ENCODE measurements around the gene OR6F1.

The OR6F1 gene

DNA sequence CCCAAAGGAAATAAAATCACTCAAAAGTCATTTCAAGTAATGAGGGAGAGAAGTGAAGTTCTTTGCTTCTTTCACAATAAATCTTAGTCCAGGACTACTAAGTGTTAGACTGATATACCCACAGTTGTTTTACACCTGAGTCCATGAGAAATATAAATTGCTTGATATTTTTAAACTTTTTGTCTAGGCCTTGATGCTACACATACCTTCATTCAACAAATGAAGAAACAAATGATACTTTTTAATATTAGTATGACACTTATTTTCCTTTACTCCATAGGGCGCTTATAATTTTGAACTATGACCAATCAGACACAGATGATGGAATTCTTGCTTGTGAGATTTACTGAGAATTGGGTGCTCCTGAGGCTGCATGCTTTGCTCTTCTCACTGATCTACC, 21.9 kb upstream of the OR6F1 start, which contains the start of gene OR14K1 (continued):
- TF ChIP-seq, protein P1, sequence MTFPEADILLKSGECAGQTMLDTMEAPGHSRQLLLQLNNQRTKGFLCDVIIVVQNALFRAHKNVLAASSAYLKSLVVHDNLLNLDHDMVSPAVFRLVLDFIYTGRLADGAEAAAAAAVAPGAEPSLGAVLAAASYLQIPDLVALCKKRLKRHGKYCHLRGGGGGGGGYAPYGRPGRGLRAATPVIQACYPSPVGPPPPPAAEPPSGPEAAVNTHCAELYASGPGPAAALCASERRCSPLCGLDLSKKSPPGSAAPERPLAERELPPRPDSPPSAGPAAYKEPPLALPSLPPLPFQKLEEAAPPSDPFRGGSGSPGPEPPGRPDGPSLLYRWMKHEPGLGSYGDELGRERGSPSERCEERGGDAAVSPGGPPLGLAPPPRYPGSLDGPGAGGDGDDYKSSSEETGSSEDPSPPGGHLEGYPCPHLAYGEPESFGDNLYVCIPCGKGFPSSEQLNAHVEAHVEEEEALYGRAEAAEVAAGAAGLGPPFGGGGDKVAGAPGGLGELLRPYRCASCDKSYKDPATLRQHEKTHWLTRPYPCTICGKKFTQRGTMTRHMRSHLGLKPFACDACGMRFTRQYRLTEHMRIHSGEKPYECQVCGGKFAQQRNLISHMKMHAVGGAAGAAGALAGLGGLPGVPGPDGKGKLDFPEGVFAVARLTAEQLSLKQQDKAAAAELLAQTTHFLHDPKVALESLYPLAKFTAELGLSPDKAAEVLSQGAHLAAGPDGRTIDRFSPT (tag by site-specific recombination; IDR thresholded peaks at IDR 0.05): no peak
- no peak for TF ChIP-seq ZNF561 (tag by site-specific recombination; IDR thresholded peaks at IDR 0.05; ENCODE audit: borderline replicate concordance)
- TF ChIP-seq ZNF623 (tag by site-specific recombination; IDR thresholded peaks at IDR 0.05): no peak
- TF ChIP-seq, protein P2, sequence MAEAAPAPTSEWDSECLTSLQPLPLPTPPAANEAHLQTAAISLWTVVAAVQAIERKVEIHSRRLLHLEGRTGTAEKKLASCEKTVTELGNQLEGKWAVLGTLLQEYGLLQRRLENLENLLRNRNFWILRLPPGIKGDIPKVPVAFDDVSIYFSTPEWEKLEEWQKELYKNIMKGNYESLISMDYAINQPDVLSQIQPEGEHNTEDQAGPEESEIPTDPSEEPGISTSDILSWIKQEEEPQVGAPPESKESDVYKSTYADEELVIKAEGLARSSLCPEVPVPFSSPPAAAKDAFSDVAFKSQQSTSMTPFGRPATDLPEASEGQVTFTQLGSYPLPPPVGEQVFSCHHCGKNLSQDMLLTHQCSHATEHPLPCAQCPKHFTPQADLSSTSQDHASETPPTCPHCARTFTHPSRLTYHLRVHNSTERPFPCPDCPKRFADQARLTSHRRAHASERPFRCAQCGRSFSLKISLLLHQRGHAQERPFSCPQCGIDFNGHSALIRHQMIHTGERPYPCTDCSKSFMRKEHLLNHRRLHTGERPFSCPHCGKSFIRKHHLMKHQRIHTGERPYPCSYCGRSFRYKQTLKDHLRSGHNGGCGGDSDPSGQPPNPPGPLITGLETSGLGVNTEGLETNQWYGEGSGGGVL (tag by site-specific recombination; IDR thresholded peaks at IDR 0.05): no peak
- TF ChIP-seq RBAK (tag by site-specific recombination; IDR thresholded peaks at IDR 0.05): no peak
- TF ChIP-seq ZNF701 (tag by site-specific recombination; IDR thresholded peaks at IDR 0.05): no peak
- TF ChIP-seq, protein P3, sequence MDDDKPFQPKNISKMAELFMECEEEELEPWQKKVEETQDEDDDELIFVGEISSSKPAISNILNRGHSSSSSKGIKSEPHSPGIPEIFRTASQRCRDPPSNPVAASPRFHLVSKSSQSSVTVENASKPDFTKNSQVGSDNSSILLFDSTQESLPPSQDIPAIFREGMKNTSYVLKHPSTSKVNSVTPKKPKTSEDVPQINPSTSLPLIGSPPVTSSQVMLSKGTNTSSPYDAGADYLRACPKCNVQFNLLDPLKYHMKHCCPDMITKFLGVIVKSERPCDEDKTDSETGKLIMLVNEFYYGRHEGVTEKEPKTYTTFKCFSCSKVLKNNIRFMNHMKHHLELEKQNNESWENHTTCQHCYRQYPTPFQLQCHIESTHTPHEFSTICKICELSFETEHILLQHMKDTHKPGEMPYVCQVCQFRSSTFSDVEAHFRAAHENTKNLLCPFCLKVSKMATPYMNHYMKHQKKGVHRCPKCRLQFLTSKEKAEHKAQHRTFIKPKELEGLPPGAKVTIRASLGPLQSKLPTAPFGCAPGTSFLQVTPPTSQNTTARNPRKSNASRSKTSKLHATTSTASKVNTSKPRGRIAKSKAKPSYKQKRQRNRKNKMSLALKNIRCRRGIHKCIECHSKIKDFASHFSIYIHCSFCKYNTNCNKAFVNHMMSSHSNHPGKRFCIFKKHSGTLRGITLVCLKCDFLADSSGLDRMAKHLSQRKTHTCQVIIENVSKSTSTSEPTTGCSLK (tag by site-specific recombination; IDR thresholded peaks at IDR 0.05): no peak
- TF ChIP-seq WT1 (tag by site-specific recombination; IDR thresholded peaks at IDR 0.05): no peak

DNA sequence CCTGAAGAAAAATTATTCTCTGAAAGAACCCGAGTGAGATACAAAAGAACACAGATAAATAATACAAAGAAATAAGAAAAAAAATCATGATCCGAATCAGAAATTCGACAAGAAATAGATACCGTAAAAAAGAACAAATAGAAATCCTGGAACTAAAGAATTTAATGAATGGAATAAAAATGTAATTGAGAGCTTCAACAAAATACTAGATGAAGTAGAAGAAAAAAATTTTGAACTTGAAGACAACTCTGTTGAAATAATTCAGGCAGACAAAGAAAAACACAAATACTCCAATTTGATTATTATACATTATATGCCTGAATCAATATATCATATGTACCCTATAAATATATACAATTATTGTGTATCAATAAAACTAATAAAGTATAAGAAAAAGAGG, 4.8 kb upstream of the OR6F1 start:
- TF ChIP-seq ZNF366 (tag by site-specific recombination; conservative IDR thresholded peaks at IDR 0.05): no peak
- TF ChIP-seq ZFHX2 (tag by site-specific recombination; conservative IDR thresholded peaks at IDR 0.05): no peak
- no peak for TF ChIP-seq PRDM6 (tag by site-specific recombination; IDR thresholded peaks at IDR 0.05)
- TF ChIP-seq ZNF416 (tag by site-specific recombination; IDR thresholded peaks at IDR 0.05): no peak
- TF ChIP-seq ZNF513 (tag by site-specific recombination; IDR thresholded peaks at IDR 0.05): no peak
- TF ChIP-seq, protein P3 (tag by site-specific recombination; IDR thresholded peaks at IDR 0.05): no peak
- no peak for TF ChIP-seq ZNF701 (tag by site-specific recombination; IDR thresholded peaks at IDR 0.05)
- no peak for TF ChIP-seq ZNF629 (tag by site-specific recombination; IDR thresholded peaks at IDR 0.05)
- no peak for TF ChIP-seq ZNF23 (tag by site-specific recombination; IDR thresholded peaks at IDR 0.05; ENCODE audit: borderline replicate concordance)
- no peak for TF ChIP-seq ZNF211 (tag by site-specific recombination; IDR thresholded peaks at IDR 0.05; ENCODE audit: low read depth)
- TF ChIP-seq ZNF544 (tag by site-specific recombination; IDR thresholded peaks at IDR 0.05): no peak
- TF ChIP-seq ZNF621 (tag by site-specific recombination; IDR thresholded peaks at IDR 0.05): no peak
- no peak for TF ChIP-seq KLF8 (tag by site-specific recombination; IDR thresholded peaks at IDR 0.05)
- TF ChIP-seq ZNF16 (tag by site-specific recombination; IDR thresholded peaks at IDR 0.05; ENCODE audit: low read depth): no peak
- no peak for TF ChIP-seq ZNF585B (tag by site-specific recombination; IDR thresholded peaks at IDR 0.05)
- no peak for TF ChIP-seq ZBTB7A (tag by site-specific recombination; IDR thresholded peaks at IDR 0.05; ENCODE audit: low read depth)
- TF ChIP-seq ZIC2 (tag by site-specific recombination; IDR thresholded peaks at IDR 0.05): no peak
- TF ChIP-seq OSR2 (tag by site-specific recombination; IDR thresholded peaks at IDR 0.05): no peak
- no peak for TF ChIP-seq ZNF214 (tag by site-specific recombination; IDR thresholded peaks at IDR 0.05; ENCODE audit: borderline replicate concordance)
- no peak for TF ChIP-seq ZNF776 (tag by site-specific recombination; IDR thresholded peaks at IDR 0.05; ENCODE audit: borderline replicate concordance)
- no peak overlapping the region for H3K4me3 ChIP-seq (ENCODE audit: low read depth, low read length)
- no peaks in the 10 kb centered on the region for H3K4me1 ChIP-seq (ENCODE audit: control insufficient read depth, insufficient read depth, low read length)
- H3K36me3 ChIP-seq (ENCODE audit: control insufficient read depth in 2 of 2, insufficient read depth in 1 of 2, low read length in 2 of 2): no peaks in the 10 kb centered on the region
- H3K9me3 ChIP-seq (ENCODE audit: control insufficient read depth, insufficient read depth, low read depth, low read length): no peaks in the 10 kb centered on the region
- ChIA-PET CTCF (no interaction called here), POLR2A (no interaction called here)
- H3K27ac ChIP-seq (ENCODE audit: extremely low read depth, low read depth, low read length): no peak overlapping the region
